ENCODE measurements around the gene ILF2.

The ILF2 gene

GRCh38 chr1:153688736-153689328 lies 18.0 kb upstream of the ILF2 start:
- no peak overlapping the region for H3K4me3 ChIP-seq (ENCODE audit: low read length)
- no peak overlapping the region for H3K27ac ChIP-seq (ENCODE audit: low read depth, low read length)
- H3K79me1 ChIP-seq (ENCODE audit: low read length), result no peaks in the 10 kb centered on the region
- no peaks in the 10 kb centered on the region for H3K27me3 ChIP-seq (ENCODE audit: insufficient read depth, low read length, poor library complexity)
- no peak overlapping the region for H3K4ac ChIP-seq (ENCODE audit: low read depth, low read length)
- H3K36me3 ChIP-seq (ENCODE audit: control insufficient read depth, insufficient read depth, low read length), result peaks cover 1% of the 10 kb centered on the region
- no CpG with 5 or more reads among the region's 18 CpGs for WGBS (ENCODE audit: extremely low coverage, insufficient coverage, low lambda C conversion rate)
- H4K5ac ChIP-seq (ENCODE audit: low read length), result no peak overlapping the region
- no peak overlapping the region for H3K18ac ChIP-seq (ENCODE audit: low read length)
- H3K56ac ChIP-seq (ENCODE audit: low read length), result no peak overlapping the region
- DNase-seq, result no peak
- no peak overlapping the region for H2BK5ac ChIP-seq (ENCODE audit: low read length)
- H3K9ac ChIP-seq (ENCODE audit: low read length), result no peak overlapping the region
- no peaks in the 10 kb centered on the region for H3K4me1 ChIP-seq (ENCODE audit: control insufficient read depth, low read depth, low read length)
- peak overlapping the region; percentile 45 for H3K23ac ChIP-seq (ENCODE audit: low read length)
- H2AK5ac ChIP-seq (ENCODE audit: low read length), result no peak overlapping the region
- H3K4me2 ChIP-seq (ENCODE audit: low read length), result no peak overlapping the region
- H2BK120ac ChIP-seq (ENCODE audit: low read depth, low read length), result no peak overlapping the region
- no peak overlapping the region for H4K8ac ChIP-seq (ENCODE audit: low read depth, low read length)
- no peaks in the 10 kb centered on the region for H3K79me2 ChIP-seq (ENCODE audit: control insufficient read depth, insufficient read depth, low read length)
- H2BK15ac ChIP-seq (replicated peaks; ENCODE audit: low read depth), result no peak overlapping the region

DNA sequence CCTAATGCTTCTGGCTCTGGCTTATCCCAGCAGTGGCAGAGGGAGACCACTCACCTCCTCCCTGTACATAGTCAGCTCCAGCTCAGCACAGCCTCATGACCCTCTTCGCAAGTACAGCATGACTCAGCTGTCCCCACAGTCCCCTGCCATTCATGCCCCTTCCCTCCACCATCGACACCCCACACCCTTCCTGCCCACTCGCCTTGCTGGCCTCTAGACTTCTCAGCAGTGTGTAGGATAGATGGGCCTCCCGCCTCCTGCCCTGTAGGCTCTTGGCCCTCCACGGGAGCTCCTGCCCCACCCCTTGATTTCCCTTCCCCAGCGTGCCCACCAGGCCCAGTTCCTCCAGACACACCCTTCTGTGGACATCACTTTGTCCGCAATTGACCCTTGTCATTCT lies 17.5 kb upstream of the ILF2 start:
- Histone ChIP-seq H4K8ac (ENCODE audit: low read depth, low read length) (no peak overlapping the region), H3K36me3 (ENCODE audit: control insufficient read depth, insufficient read depth, low read length) (peaks cover 1% of the 10 kb centered on the region), H3K4me1 (ENCODE audit: control insufficient read depth, low read depth, low read length) (no peaks in the 10 kb centered on the region), H3K4ac (ENCODE audit: low read depth, low read length) (no peak overlapping the region), H3K9ac (ENCODE audit: low read length) (no peak overlapping the region), H4K5ac (ENCODE audit: low read length) (no peak overlapping the region), H3K27me3 (ENCODE audit: insufficient read depth, low read length, poor library complexity) (no peaks in the 10 kb centered on the region), H3K79me2 (ENCODE audit: control insufficient read depth, insufficient read depth, low read length) (no peaks in the 10 kb centered on the region), H3K27ac (ENCODE audit: low read depth, low read length) (no peak overlapping the region), H2BK15ac (replicated peaks; ENCODE audit: low read depth) (no peak overlapping the region), H3K4me3 (ENCODE audit: low read length) (no peak overlapping the region), H3K79me1 (ENCODE audit: low read length) (no peaks in the 10 kb centered on the region), H3K4me2 (ENCODE audit: low read length) (no peak overlapping the region), H3K56ac (ENCODE audit: low read length) (peak overlapping the region; percentile 49), H2BK120ac (ENCODE audit: low read depth, low read length) (no peak overlapping the region), H2AK5ac (ENCODE audit: low read length) (no peak overlapping the region), H3K18ac (ENCODE audit: low read length) (no peak overlapping the region), H3K23ac (ENCODE audit: low read length) (peak overlapping the region; percentile 89), H2BK5ac (ENCODE audit: low read length) (no peak overlapping the region)
- WGBS (ENCODE audit: extremely low coverage, insufficient coverage, low lambda C conversion rate), result no CpG with 5 or more reads among the region's 7 CpGs
- no peak for DNase-seq

- no peaks in the 10 kb centered on the region for H3K4me1 ChIP-seq (ENCODE audit: control insufficient read depth, low read depth, low read length)
- H3K18ac ChIP-seq (ENCODE audit: low read length), result no peak overlapping the region
- no peak overlapping the region for H3K56ac ChIP-seq (ENCODE audit: low read length)
- no peaks in the 10 kb centered on the region for H3K27me3 ChIP-seq (ENCODE audit: insufficient read depth, low read length, poor library complexity)
- H2BK120ac ChIP-seq (ENCODE audit: low read depth, low read length), result no peak overlapping the region
- H3K23ac ChIP-seq (ENCODE audit: low read length), result no peak overlapping the region
- H2AK5ac ChIP-seq (ENCODE audit: low read length), result no peak overlapping the region
- H3K79me2 ChIP-seq (ENCODE audit: control insufficient read depth, insufficient read depth, low read length), result no peaks in the 10 kb centered on the region
- no peak for DNase-seq
- H3K4me3 ChIP-seq (ENCODE audit: low read length), result no peak overlapping the region
- H3K36me3 ChIP-seq (ENCODE audit: control insufficient read depth, insufficient read depth, low read length), result peaks cover 1% of the 10 kb centered on the region
- H4K8ac ChIP-seq (ENCODE audit: low read depth, low read length), result no peak overlapping the region
- no peaks in the 10 kb centered on the region for H3K79me1 ChIP-seq (ENCODE audit: low read length)
- H2BK5ac ChIP-seq (ENCODE audit: low read length), result no peak overlapping the region
- H3K4ac ChIP-seq (ENCODE audit: low read depth, low read length), result no peak overlapping the region
- H2BK15ac ChIP-seq (replicated peaks; ENCODE audit: low read depth), result no peak overlapping the region
- H3K9ac ChIP-seq (ENCODE audit: low read length), result no peak overlapping the region
- H3K27ac ChIP-seq (ENCODE audit: low read depth, low read length), result no peak overlapping the region
- no peak overlapping the region for H4K5ac ChIP-seq (ENCODE audit: low read length)
- no CpG with 5 or more reads among the region's 16 CpGs for WGBS (ENCODE audit: extremely low coverage, insufficient coverage, low lambda C conversion rate)
- no peak overlapping the region for H3K4me2 ChIP-seq (ENCODE audit: low read length)
Measured at GRCh38 chr1:153687346-153688125, 16.7 kb upstream of the ILF2 start.

DNA sequence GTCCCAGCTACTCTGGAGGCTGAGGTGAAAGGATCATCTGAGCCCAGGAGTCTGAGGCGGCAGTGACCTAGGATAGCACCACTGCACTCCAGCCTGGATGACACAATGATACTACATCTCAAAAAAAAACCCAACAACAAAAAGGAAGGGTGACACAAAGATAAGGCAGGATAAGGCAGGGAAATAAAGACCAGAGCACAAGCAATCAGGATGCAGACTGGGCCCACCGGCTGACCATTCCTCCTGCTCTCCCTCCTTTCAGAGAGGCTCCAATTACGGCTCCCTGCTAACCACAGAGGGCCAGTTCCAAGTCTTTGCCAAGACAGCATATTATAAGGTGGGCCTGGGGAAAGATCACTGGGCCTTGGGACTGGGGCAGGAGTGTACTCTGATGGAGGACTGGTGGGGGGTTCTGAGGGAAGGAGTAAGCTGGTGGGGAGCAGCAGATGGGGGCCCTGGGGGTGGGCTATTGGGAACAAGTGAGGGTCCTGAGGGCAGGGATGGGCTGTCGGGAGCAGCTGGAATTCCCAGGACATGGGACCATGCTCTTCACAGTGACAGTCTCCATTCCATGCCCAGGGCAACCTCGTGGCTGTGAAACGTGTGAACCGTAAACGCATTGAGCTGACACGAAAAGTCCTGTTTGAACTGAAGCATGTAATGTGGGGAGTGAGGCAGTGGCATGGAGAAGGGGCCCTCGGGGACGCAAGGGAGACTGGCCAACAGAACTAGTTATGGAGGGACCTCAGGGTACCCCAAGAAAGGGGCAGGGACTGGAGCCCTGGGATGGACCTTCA lies 14.9 kb upstream of the ILF2 start:
- H3K4ac ChIP-seq (ENCODE audit: low read depth, low read length), result no peak overlapping the region
- no peak overlapping the region for H2BK5ac ChIP-seq (ENCODE audit: low read length)
- H3K4me1 ChIP-seq (ENCODE audit: control insufficient read depth, low read depth, low read length), result no peaks in the 10 kb centered on the region
- no CpG with 5 or more reads among the region's 11 CpGs for WGBS (ENCODE audit: extremely low coverage, insufficient coverage, low lambda C conversion rate)
- H3K4me3 ChIP-seq (ENCODE audit: low read length), result no peak overlapping the region
- H3K56ac ChIP-seq (ENCODE audit: low read length), result peak overlapping the region; percentile 2
- H2BK120ac ChIP-seq (ENCODE audit: low read depth, low read length), result no peak overlapping the region
- no peak overlapping the region for H2AK5ac ChIP-seq (ENCODE audit: low read length)
- peaks cover 1% of the 10 kb centered on the region for H3K36me3 ChIP-seq (ENCODE audit: control insufficient read depth, insufficient read depth, low read length)
- H2BK15ac ChIP-seq (replicated peaks; ENCODE audit: low read depth), result no peak overlapping the region
- no peak for DNase-seq
- no peak overlapping the region for H3K18ac ChIP-seq (ENCODE audit: low read length)
- no peak overlapping the region for H4K5ac ChIP-seq (ENCODE audit: low read length)
- H3K27me3 ChIP-seq (ENCODE audit: insufficient read depth, low read length, poor library complexity), result no peaks in the 10 kb centered on the region
- H3K9ac ChIP-seq (ENCODE audit: low read length), result no peak overlapping the region
- no peaks in the 10 kb centered on the region for H3K79me2 ChIP-seq (ENCODE audit: control insufficient read depth, insufficient read depth, low read length)
- H3K27ac ChIP-seq (ENCODE audit: low read depth, low read length), result no peak overlapping the region
- no peak overlapping the region for H3K23ac ChIP-seq (ENCODE audit: low read length)
- H3K4me2 ChIP-seq (ENCODE audit: low read length), result no peak overlapping the region
- H3K79me1 ChIP-seq (ENCODE audit: low read length), result no peaks in the 10 kb centered on the region
- no peak overlapping the region for H4K8ac ChIP-seq (ENCODE audit: low read depth, low read length)

DNA sequence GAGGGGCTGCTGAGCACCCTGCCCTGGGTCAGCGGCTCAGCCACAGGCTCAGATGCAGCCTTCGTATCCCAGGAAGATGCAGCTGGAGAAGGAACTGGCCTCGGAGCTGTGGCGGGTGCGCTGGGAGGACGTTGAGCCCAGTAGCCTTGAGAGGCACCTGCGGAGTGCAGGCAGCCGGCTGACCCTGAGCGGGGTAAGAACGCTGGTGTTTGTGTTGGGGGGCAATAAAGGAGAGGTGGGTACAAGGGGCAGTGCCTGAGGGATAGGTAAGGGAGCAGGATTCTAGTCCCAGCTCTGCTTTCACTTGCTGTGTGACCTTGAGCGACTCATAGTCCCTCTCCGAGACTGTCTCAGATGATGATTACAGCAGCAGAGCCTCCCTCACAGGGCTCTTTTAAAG lies 14.1 kb upstream of the ILF2 start:
- Histone ChIP-seq H3K36me3 (ENCODE audit: control insufficient read depth, insufficient read depth, low read length) (peaks cover 1% of the 10 kb centered on the region), H3K56ac (ENCODE audit: low read length) (no peak overlapping the region), H3K27ac (ENCODE audit: low read depth, low read length) (no peak overlapping the region), H3K79me1 (ENCODE audit: low read length) (no peaks in the 10 kb centered on the region), H3K23ac (ENCODE audit: low read length) (no peak overlapping the region), H3K79me2 (ENCODE audit: control insufficient read depth, insufficient read depth, low read length) (no peaks in the 10 kb centered on the region), H2BK5ac (ENCODE audit: low read length) (no peak overlapping the region), H3K4me1 (ENCODE audit: control insufficient read depth, low read depth, low read length) (no peaks in the 10 kb centered on the region), H2BK15ac (replicated peaks; ENCODE audit: low read depth) (no peak overlapping the region), H3K4ac (ENCODE audit: low read depth, low read length) (no peak overlapping the region), H3K18ac (ENCODE audit: low read length) (no peak overlapping the region), H4K8ac (ENCODE audit: low read depth, low read length) (no peak overlapping the region), H3K4me2 (ENCODE audit: low read length) (no peak overlapping the region), H4K5ac (ENCODE audit: low read length) (no peak overlapping the region), H2BK120ac (ENCODE audit: low read depth, low read length) (no peak overlapping the region), H3K4me3 (ENCODE audit: low read length) (no peak overlapping the region), H3K27me3 (ENCODE audit: insufficient read depth, low read length, poor library complexity) (no peaks in the 10 kb centered on the region), H3K9ac (ENCODE audit: low read length) (no peak overlapping the region), H2AK5ac (ENCODE audit: low read length) (no peak overlapping the region)
- WGBS (ENCODE audit: extremely low coverage, insufficient coverage, low lambda C conversion rate), result no CpG with 5 or more reads among the region's 12 CpGs
- no peak for DNase-seq

Data from mesendoderm (in vitro differentiated cells).